Right forelimb (tissue), 1 donor: ENCODE data around the gene DDHD1.

ENCODE experiments used
- DNase-seq: peaks from one replicate; pipeline ENCODE4 v3.0.0-alpha.2; 2018

DDHD1 gene

GRCh38 chr14:52987042-52987441 lies 166.1 kb downstream of the DDHD1 start:
- DNase-seq, result no peak
